ENCODE data around the gene AMDHD2. TPM values are rescaled to one million over a fixed set of nuclear protein-coding genes. Genes with fewer than 3 reads are reported as not detected.

Gene AMDHD2
- total RNA-seq, 4 donors from 2014 or later = 26.7 to 35.9 (median 30.7) TPM

DNA sequence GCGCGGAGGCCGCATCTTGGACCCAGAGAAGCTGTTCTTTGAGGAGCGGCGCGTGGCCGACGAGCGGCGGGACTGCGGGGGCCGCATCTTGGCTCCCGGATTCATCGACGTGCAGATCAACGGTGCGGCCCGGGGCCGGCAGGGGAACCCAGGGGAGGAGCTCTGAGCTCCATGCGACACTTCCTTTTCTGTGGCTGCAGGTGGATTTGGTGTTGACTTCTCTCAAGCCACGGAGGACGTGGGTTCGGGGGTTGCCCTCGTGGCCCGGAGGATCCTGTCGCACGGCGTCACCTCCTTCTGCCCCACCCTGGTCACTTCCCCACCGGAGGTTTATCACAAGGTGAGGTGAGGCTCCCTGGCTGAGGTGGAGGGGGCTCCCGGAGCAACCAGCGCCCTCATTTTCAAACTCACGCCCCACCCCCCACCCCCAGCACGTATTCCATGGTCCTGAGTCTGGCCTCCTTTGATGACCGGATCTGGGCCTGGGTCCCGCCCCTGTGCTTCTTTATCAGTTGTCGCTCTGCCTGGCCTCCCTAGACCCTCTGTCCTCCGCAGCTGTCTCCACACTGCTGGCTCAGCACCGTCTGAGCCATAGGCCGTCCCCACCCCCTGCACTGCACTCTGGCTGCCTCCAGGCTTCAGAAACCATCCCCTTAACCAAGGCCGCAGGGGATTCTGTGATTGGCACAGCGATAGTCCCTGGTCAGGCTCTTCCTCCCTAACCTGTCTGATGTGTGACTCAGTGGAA lies 787 bp downstream of the AMDHD2 start:
- no peak for ATAC-seq (ENCODE audit: low FRiP score)
- TF ChIP-seq, protein P1, sequence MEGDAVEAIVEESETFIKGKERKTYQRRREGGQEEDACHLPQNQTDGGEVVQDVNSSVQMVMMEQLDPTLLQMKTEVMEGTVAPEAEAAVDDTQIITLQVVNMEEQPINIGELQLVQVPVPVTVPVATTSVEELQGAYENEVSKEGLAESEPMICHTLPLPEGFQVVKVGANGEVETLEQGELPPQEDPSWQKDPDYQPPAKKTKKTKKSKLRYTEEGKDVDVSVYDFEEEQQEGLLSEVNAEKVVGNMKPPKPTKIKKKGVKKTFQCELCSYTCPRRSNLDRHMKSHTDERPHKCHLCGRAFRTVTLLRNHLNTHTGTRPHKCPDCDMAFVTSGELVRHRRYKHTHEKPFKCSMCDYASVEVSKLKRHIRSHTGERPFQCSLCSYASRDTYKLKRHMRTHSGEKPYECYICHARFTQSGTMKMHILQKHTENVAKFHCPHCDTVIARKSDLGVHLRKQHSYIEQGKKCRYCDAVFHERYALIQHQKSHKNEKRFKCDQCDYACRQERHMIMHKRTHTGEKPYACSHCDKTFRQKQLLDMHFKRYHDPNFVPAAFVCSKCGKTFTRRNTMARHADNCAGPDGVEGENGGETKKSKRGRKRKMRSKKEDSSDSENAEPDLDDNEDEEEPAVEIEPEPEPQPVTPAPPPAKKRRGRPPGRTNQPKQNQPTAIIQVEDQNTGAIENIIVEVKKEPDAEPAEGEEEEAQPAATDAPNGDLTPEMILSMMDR (IDR thresholded peaks at IDR 0.05) = no peak
- no peak for DNase-seq (ENCODE audit: low spot score)

DNA sequence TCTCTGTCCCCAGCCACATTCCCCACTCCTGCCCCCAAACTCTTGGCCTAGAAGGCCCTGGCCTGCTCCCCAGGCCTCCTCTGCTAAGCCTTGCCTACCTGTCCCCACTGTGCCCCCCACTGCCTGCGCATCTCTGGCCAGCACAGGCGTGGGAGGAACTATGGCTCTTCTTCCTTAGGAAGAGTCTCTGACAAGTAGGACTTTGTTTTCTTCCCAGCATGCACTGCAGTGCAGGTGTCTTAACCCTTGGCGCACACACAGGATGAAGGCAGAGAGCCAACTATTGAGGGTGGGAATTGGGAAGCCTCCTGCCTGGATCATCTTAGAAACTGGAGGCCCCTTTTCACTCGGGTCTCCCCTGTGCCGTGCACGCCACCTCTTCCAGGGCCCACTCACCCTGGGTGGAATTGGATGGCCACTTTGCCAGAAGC lies 3.6 kb downstream of the AMDHD2 start:
- TF ChIP-seq, protein P1 (IDR thresholded peaks at IDR 0.05) = no peak
- no peak for ATAC-seq (ENCODE audit: low FRiP score)
- DNase-seq (ENCODE audit: low spot score) = no peak

- TF ChIP-seq, protein P1 (IDR thresholded peaks at IDR 0.05) = no peak
- no peak for ATAC-seq (ENCODE audit: low FRiP score)
- no peak for DNase-seq (ENCODE audit: low spot score)
These were observed 4.3 kb downstream of the AMDHD2 start for GRCh38 chr16:2524339-2524938.

DNA sequence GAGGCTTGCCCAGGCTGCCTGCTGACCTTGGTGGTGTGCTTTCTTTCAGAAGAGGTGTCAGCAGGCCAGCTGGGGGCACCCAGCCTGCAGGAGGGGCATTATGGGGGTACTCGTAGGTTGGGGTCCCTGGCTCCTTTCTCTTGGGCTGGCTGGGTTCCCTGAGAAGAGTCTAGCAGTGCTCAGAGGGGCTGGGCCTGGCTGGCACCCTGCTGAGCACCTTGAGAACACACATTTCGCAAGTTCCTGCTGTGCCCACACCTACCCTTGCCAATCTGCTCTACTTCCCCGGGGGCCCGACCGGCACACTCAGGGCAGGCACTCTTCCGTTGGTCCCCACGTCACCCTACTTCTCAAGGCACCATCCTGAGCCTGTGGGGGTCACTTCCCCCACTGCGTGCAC lies 6.0 kb downstream of the AMDHD2 start:
- ATAC-seq (ENCODE audit: low FRiP score) (no peak), DNase-seq (ENCODE audit: low spot score) (no peak)
- TF ChIP-seq, protein P1 (IDR thresholded peaks at IDR 0.05) = no peak

DNA sequence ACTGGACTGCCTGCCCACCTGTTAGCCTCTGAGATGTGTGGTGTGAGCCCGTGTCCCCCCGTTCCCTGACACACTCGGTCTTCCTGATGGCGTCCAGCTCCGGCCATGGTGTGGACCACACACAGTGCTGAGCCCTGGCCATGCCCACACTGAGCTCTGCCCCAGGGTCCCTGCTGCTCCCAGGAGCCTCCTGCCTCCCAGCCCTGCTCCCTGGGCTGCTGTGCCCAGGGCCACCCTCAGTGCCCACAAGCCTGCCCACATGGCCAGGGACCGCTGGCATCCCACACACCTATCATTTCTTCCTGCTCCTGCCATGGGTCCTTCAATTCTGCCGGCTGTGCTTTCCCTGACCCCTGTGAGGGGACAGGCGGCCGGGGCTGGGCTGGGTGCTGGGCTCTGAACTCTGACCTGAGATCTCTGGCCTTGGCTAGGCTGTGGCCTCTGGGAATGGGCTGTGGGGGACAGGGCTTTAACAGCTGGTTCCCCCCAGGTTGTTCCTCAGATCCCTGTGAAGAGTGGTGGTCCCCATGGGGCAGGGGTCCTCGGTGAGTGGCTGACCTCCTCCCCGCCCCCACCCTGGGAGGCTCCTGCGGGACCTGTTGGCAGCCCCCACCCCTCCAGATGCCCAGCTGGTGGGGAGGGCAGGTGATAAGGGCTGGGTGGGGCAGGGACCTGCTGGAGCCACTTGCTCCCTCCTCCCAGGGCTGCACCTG lies 7.1 kb downstream of the AMDHD2 start:
- ATAC-seq (ENCODE audit: low FRiP score) = no peak
- DNase-seq (ENCODE audit: low spot score) = no peak
- TF ChIP-seq, protein P1 (IDR thresholded peaks at IDR 0.05) = no peak

GRCh38 chr16:2527784-2528100 lies 7.6 kb downstream of the AMDHD2 start:
- TF ChIP-seq, protein P1 (IDR thresholded peaks at IDR 0.05) = no peak
- no peak for DNase-seq (ENCODE audit: low spot score)
- ATAC-seq (ENCODE audit: low FRiP score) = no peak
